K562 (cell line): ENCODE measurements around the gene NLE1. TPM values are rescaled to one million over a fixed set of nuclear protein-coding genes. Genes with fewer than 3 reads are reported as not detected.

Source experiments
- ATAC-seq: fragments of 200-7000 bp; cut with Tn5 transposase; 3 replicates; pipeline ENCODE4 v1.9.1; 2020; ENCODE audit warnings: moderate library complexity
- BruUV-seq: library from RNA; stranded (reverse); fragments of 400-500 nt; replicated peaks from 2 replicates; lab custom pipeline; 2021; lab: Mats Ljungman, UMichigan
- CTCF ChIA-PET: fragments of 300-600 bp; formaldehyde crosslinking; extraction: SDS; loops from one replicate; lab custom pipeline; 2021; ENCODE audit warnings: low intra/inter-chr PET ratio; lab: Yijun Ruan, JAX
- POLR2A ChIA-PET: fragments of 300-600, 350-650 bp; sonication (Branson Sonifier 250); formaldehyde crosslinking; extraction: SDS; loops from one replicate; lab custom pipeline; 2021; ENCODE audit warnings: antibody characterized with exemption, inconsistent platforms; lab: Yijun Ruan, JAX
- DNase-seq, 4 experiments: peaks; one replicate each; pipeline versions ENCODE4 v3.0.0 to v3.0.0-alpha.2; 2011 to 2018; ENCODE audit warnings: low spot score in 3 of 4, mixed read lengths in 3 of 4; ENCODE audit errors: extremely low read depth in 1 of 4
- FAIRE-seq: peaks from 2 replicates; lab custom pipeline; 2011; peaks lifted over from hg19 to GRCh38; lab: Jason Lieb, UNC
- H2AFZ ChIP-seq: 2 replicates; pipeline ENCODE4 v1.6.0; 2011; ENCODE audit warnings: low read depth, low read length, control low read depth, inconsistent platforms
- H3K27ac ChIP-seq: fragments of 200-600 bp; 3 replicates; pipeline ENCODE4 v1.8.0; 2011; ENCODE audit warnings: low read depth, mild to moderate bottlenecking, control low read depth, inconsistent platforms, low read length, moderate library complexity, mixed read lengths; ENCODE audit errors: extremely low read depth
- H3K27me3 ChIP-seq, 2 experiments: fragments of 300-600 bp in 1 of 2; 2 replicates in 1 of 2; 3 replicates in 1 of 2; pipeline versions ENCODE4 v1.6.0 to v1.8.0; 2011; ENCODE audit warnings: inconsistent platforms in 2 of 2, low read length in 2 of 2, mild to moderate bottlenecking in 1 of 2, mixed read lengths in 1 of 2, moderate library complexity in 1 of 2; ENCODE audit not compliant: control insufficient read depth in 2 of 2, insufficient read depth in 2 of 2
- H3K36me3 ChIP-seq: fragments of 300-600 bp; 3 replicates; pipeline ENCODE4 v1.8.0; 2011; ENCODE audit warnings: mild to moderate bottlenecking, low read length, inconsistent platforms; ENCODE audit not compliant: control insufficient read depth, insufficient read depth
- H3K4me1 ChIP-seq, 2 experiments: fragments of 200-600 bp in 1 of 2; replicated peaks in 1 of 2; 2 replicates in 1 of 2; 3 replicates in 1 of 2; pipeline versions ENCODE4 v1.5.1 to v1.8.0; 2011; ENCODE audit warnings: inconsistent platforms in 2 of 2, low read length in 2 of 2, mild to moderate bottlenecking in 1 of 2, mixed read lengths in 1 of 2, moderate library complexity in 1 of 2; ENCODE audit not compliant: control insufficient read depth in 2 of 2, insufficient read depth in 2 of 2
- H3K4me2 ChIP-seq: 2 replicates; pipeline ENCODE4 v1.6.1; 2011; ENCODE audit warnings: low read length, control low read depth, inconsistent platforms, mixed read lengths; ENCODE audit not compliant: insufficient read depth
- H3K4me3 ChIP-seq: fragments of 200-600 bp; sonication (generic), shearing (Covaris generic); 2 replicates; pipeline ENCODE4 v1.5.1; 2016; ENCODE audit warnings: control low read depth, inconsistent platforms
- H3K79me2 ChIP-seq: fragments of 200-600 bp; 3 replicates; pipeline ENCODE4 v1.8.0; 2011; ENCODE audit warnings: low read length, inconsistent platforms; ENCODE audit not compliant: control insufficient read depth, insufficient read depth
- H3K9ac ChIP-seq, 2 experiments: 2 replicates each; pipeline versions ENCODE4 v1.6.0 to v1.6.1; 2011; ENCODE audit warnings: low read depth in 2 of 2, low read length in 2 of 2, control low read depth in 1 of 2, inconsistent platforms in 1 of 2, mild to moderate bottlenecking in 1 of 2, mixed read lengths in 1 of 2; ENCODE audit not compliant: insufficient read depth in 1 of 2
- H3K9me1 ChIP-seq: one replicate; pipeline ENCODE4 v1.6.0; 2011; ENCODE audit warnings: inconsistent platforms, mild to moderate bottlenecking, low read length, moderate library complexity; ENCODE audit not compliant: control insufficient read depth, insufficient read depth
- H3K9me3 ChIP-seq: replicated peaks from 2 replicates; pipeline ENCODE4 v1.5.1; 2011; ENCODE audit warnings: low read depth, low read length, inconsistent platforms; ENCODE audit not compliant: control insufficient read depth, insufficient read depth
- H4K20me1 ChIP-seq: replicated peaks from 2 replicates; pipeline ENCODE4 v1.6.1; 2011; ENCODE audit warnings: low read length, inconsistent platforms, mixed read lengths; ENCODE audit not compliant: control insufficient read depth, insufficient read depth
- CBX1 ChIP-seq: sonication (generic); IDR thresholded peaks from 2 replicates; pipeline ENCODE4 v1.6.1; 2016; ENCODE audit warnings: antibody characterized with exemption, low read depth, mild to moderate bottlenecking
- KLF16 ChIP-seq: IDR thresholded peaks from 2 replicates; pipeline ENCODE4 v1.6.1; 2016; ENCODE audit warnings: antibody characterized with exemption
- WGBS: fragments of 100-300 bp; shearing (Covaris generic); methylation state at CpG from one replicate; pipeline ENCODE4 v1.1.6; 2016; ENCODE audit warnings: low coverage, mixed read lengths; ENCODE audit not compliant: insufficient coverage; ENCODE audit errors: missing lambda C conversion rate; 5-methylcytosine and 5-hydroxymethylcytosine counted together
- in situ Hi-C: fragments of 300-500 bp; cut with MboI; formaldehyde crosslinking; loops from 4 replicates; pipeline ENCODE4 v1.15.0; 2018; ENCODE audit warnings: inconsistent platforms, mixed read lengths
- intact Hi-C: fragments of 100-400 bp; cut with micrococcal nuclease; formaldehyde crosslinking; loops from 2 replicates; pipeline ENCODE4 v1.14.2; 2022
- polyA plus RNA-seq, 8 experiments: library from polyadenylated mRNA; depleted of rRNA in 4 of 8; stranded (reverse) in 5 of 8; unstranded in 3 of 8; fragments of >200 nt; fragmentation: Nextera tagmentation in 2 of 8; fragmentation: Illumina TruSeq in 1 of 8; extraction: Ambion mirVana in 2 of 8; extraction: Trizol in 1 of 8; gene quantifications; 2 replicates each; pipeline versions ENCODE4 v1.2.1 to v1.2.3, GENCODE V29; 2011 to 2014; ENCODE audit warnings: inconsistent platforms in 1 of 8, missing spikeins in 1 of 8
- total RNA-seq, 7 experiments: library from RNA; depleted of rRNA in 6 of 7; stranded (reverse); fragments of >200 nt in 6 of 7; fragmentation: Illumina TruSeq in 2 of 7; extraction: Trizol in 2 of 7; gene quantifications; 2 replicates each; pipeline versions ENCODE4 v1.2.1 to v1.2.3, GENCODE V29; 2011 to 2021; ENCODE audit warnings: low replicate concordance in 1 of 7
- TF ChIP-seq, protein P1 (sequence below): fragments of 450-650 bp; IDR thresholded peaks from 2 replicates; pipeline ENCODE4 v1.6.1; 2018; ENCODE audit not compliant: partially characterized antibody
- TF ChIP-seq, protein P2 (sequence below), 2 experiments: fragments of 450-650 bp in 1 of 2; sonication (generic) in 1 of 2; formaldehyde crosslinking in 1 of 2; IDR thresholded peaks; 2 replicates each; pipeline versions ENCODE4 v1.7.1 to v1.9.0; 2016 to 2022; ENCODE audit warnings: inconsistent platforms in 1 of 2, mild to moderate bottlenecking in 1 of 2, missing genetic modification reagents in 1 of 2

Gene NLE1
- total and polyA plus RNA-seq, 9 of the 15 experiments (the other 6 are each of a cell fraction or from before 2014, with no cell fraction given) = 3.8 to 69.0 (median 29.4) TPM

DNA sequence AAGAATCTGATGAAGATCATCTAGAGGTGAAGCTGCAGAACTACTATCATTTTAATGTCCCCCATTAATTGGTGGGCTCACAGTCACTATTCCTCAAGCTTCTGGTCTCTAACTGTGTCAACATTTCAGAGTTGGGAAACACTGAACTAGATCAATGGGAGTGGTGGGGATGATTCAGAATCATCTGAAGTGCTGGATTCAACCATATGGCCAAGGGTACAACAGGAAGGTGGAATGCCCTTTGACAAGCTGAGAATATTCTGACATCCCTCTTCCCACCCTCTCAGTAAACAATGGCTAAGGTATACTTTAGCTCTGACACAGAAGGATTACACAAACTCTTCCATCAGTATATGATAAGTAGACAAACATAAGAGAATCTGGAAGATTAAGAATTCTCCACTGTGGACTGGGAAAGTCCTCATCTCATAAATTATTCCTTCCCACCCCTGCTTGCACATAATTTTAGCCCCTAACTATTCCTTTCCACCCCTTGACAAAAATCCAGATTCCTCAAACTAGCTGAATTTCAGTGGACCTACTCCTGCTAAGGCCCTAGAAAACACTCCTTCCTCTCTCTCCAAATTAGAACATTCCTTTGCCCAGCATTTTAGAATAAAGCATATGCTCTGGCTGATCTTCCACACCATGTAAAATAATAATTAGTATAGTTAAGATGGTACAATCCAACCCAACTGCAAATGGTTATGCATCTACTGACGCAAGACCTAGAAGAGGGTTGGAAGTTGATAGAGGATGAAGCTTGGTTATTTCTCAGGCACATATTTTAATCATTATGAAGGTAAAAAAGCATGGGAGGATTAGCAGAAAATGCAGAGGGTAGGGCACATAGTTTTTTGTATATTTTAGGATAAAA, 62.3 kb downstream of the NLE1 start:
- no peak for ATAC-seq
- intact Hi-C loops = no loop called here
- ChIA-PET POLR2A (interaction anchor here (0.6 to 1.7 kb wide), 3 partner anchors 16 to 659 kb away, joined by 3 to 10 read pairs (median 4); partner anchors contain the start of genes LIG3 and RFFL), CTCF (no interaction called here)
- 94% methylated on average over 1 of the region's 1 CpG for WGBS
- in situ Hi-C loops = no loop called here
- H3K4me2 ChIP-seq = no peak overlapping the region
- peaks cover 8% of the 10 kb centered on the region; the same call in 1 of the 2 replicates for H4K20me1 ChIP-seq
- no peak overlapping the region for H3K9ac ChIP-seq
- no peak overlapping the region for H2AFZ ChIP-seq
- H3K9me1 ChIP-seq = peaks cover 3% of the 10 kb centered on the region
- no peak for DNase-seq
- no peaks in the 10 kb centered on the region for H3K36me3 ChIP-seq
- no TSS peak for BruUV-seq
- peaks cover 32% of the 10 kb centered on the region; the same call in 2 of the 3 replicates for H3K79me2 ChIP-seq
- H3K4me3 ChIP-seq = no peak overlapping the region
- peaks cover 2 to 20% of the 10 kb centered on the region in 2 experiments; a peak in 3 of 5 replicates for H3K4me1 ChIP-seq
- H3K27ac ChIP-seq = no peak overlapping the region
- no peaks in the 10 kb centered on the region for H3K9me3 ChIP-seq
- FAIRE-seq = no peak
- no peaks in the 10 kb centered on the region for H3K27me3 ChIP-seq
- TF ChIP-seq, protein P1, sequence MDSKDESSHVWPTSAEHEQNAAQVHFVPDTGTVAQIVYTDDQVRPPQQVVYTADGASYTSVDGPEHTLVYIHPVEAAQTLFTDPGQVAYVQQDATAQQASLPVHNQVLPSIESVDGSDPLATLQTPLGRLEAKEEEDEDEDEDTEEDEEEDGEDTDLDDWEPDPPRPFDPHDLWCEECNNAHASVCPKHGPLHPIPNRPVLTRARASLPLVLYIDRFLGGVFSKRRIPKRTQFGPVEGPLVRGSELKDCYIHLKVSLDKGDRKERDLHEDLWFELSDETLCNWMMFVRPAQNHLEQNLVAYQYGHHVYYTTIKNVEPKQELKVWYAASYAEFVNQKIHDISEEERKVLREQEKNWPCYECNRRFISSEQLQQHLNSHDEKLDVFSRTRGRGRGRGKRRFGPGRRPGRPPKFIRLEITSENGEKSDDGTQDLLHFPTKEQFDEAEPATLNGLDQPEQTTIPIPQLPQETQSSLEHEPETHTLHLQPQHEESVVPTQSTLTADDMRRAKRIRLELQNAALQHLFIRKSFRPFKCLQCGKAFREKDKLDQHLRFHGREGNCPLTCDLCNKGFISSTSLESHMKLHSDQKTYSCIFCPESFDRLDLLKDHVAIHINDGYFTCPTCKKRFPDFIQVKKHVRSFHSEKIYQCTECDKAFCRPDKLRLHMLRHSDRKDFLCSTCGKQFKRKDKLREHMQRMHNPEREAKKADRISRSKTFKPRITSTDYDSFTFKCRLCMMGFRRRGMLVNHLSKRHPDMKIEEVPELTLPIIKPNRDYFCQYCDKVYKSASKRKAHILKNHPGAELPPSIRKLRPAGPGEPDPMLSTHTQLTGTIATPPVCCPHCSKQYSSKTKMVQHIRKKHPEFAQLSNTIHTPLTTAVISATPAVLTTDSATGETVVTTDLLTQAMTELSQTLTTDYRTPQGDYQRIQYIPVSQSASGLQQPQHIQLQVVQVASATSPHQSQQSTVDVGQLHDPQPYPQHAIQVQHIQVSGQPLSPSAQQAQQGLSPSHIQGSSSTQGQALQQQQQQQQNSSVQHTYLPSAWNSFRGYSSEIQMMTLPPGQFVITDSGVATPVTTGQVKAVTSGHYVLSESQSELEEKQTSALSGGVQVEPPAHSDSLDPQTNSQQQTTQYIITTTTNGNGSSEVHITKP = peak; percentile 26
- TF ChIP-seq CBX1 = no peak
- TF ChIP-seq, protein P2, sequence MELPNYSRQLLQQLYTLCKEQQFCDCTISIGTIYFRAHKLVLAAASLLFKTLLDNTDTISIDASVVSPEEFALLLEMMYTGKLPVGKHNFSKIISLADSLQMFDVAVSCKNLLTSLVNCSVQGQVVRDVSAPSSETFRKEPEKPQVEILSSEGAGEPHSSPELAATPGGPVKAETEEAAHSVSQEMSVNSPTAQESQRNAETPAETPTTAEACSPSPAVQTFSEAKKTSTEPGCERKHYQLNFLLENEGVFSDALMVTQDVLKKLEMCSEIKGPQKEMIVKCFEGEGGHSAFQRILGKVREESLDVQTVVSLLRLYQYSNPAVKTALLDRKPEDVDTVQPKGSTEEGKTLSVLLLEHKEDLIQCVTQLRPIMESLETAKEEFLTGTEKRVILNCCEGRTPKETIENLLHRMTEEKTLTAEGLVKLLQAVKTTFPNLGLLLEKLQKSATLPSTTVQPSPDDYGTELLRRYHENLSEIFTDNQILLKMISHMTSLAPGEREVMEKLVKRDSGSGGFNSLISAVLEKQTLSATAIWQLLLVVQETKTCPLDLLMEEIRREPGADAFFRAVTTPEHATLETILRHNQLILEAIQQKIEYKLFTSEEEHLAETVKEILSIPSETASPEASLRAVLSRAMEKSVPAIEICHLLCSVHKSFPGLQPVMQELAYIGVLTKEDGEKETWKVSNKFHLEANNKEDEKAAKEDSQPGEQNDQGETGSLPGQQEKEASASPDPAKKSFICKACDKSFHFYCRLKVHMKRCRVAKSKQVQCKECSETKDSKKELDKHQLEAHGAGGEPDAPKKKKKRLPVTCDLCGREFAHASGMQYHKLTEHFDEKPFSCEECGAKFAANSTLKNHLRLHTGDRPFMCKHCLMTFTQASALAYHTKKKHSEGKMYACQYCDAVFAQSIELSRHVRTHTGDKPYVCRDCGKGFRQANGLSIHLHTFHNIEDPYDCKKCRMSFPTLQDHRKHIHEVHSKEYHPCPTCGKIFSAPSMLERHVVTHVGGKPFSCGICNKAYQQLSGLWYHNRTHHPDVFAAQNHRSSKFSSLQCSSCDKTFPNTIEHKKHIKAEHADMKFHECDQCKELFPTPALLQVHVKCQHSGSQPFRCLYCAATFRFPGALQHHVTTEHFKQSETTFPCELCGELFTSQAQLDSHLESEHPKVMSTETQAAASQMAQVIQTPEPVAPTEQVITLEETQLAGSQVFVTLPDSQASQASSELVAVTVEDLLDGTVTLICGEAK (IDR thresholded peaks at IDR 0.05) = no peak
- TF ChIP-seq, protein P2 (CRISPR knock-in tag; IDR thresholded peaks at IDR 0.05) = no peak
- TF ChIP-seq KLF16 = no peak
